ENCODE data around the gene CELF2. TPM values are rescaled to one million over a fixed set of nuclear protein-coding genes. Genes with fewer than 3 reads are reported as not detected.
A peak's percentile ranks its signal among the peaks of the same experiment; 100 is the strongest.

CELF2 gene
- total RNA-seq, 1 donor from 2014 or later: 31.6 TPM

DNA sequence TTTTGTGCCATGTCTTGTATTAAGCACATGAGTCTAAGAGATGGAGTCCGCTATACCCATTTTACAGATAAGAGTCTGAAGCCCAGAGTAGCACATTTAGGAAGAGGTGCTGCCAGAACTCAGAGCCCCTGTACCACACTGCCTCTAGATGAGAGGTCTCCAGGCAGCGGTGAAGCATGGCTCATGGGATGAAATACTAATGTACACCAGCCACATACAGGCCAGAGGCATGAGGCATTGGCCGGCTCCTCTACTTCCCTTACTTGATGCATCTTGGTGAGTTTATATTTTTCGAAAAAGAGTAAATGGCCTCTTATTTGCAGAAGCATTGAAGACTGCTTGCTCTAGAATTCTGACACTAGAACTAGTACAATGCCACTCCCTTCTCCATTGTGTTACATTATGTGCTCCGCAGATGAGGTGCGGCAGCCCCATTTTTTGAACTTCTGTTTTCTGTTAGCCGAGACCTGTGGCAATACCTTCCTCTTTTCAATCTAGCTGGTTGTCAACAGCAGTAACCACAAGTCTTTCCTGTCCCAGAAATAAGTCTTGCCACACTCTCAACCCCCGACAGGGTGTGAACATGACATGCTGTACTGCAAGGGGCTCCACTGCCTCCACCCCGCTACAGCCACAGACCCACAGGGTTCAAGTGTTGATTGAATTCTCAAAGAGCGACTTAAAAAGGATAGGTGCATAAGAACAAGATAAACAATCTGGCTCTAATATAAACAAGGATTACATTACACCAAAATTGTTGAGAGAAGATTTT is 145.3 kb downstream of the CELF2 start:
- Mint-ChIP-seq H3K4me3 (no peak overlapping the region), H3K27me3 (ENCODE audit: insufficient read depth, low read depth) (peaks cover 9% of the 10 kb centered on the region)
- no peak for DNase-seq (ENCODE audit: low spot score)

DNA sequence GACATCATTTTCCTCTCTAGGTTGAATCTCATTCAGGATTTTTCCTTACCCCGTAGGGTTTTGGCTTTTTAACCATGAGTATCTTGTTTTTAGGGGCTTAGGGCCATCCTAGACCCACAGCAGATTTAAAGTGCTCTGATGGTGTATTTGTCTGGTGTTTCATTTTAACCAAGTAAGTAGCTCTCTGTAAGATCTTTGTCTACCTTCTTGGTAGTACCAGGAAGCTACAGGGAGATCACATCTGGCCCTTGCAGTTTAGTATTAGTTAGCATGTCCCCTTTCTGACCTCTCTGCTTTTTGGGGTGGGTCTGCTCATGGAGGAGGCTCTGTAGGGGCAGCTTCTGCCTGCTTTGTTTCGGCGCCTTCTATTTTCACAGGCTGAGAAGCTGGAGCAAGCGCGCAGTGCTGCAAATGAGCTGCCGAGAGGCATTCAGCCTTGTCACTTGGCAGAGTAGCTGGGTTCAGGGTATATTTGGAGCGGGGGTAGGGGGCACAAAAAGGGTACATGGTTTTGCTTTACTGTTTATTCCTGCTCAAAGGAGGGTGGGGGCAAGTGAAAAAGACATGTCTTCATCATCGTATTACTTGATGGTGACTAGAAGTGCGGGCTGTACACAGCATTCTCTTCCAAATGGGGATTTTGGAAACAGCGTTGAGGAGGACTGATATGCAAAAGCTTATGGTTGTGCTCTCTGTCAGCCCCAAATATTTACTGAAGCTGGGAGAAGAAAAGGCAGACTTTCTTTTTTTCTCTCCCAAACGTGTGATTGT is 146.3 kb downstream of the CELF2 start:
- Histone ChIP-seq H4K20me1 (ENCODE audit: low read depth) (peaks cover 4% of the 10 kb centered on the region), H3K4me1 (peaks cover 39% of the 10 kb centered on the region), H3K27me3 (no peaks in the 10 kb centered on the region), H3F3A (ENCODE audit: low read depth) (peaks cover 38% of the 10 kb centered on the region), H3K4me3 (peak overlapping the region; percentile 74), H3K9ac (no peak overlapping the region), H3K36me3 (no peaks in the 10 kb centered on the region), H2AFZ (replicated peaks) (no peak overlapping the region), H3K9me3 (ENCODE audit: low read depth) (no peaks in the 10 kb centered on the region), H3K79me2 (ENCODE audit: low read depth) (peaks cover 32% of the 10 kb centered on the region), H3K27ac (peak overlapping the region; percentile 90), H3K4me2 (peak overlapping the region; percentile 92)
- Mint-ChIP-seq H3K4me1 (peaks cover 29% of the 10 kb centered on the region), H3K4me3 (peak overlapping the region; percentile 95), H3K36me3 (no peaks in the 10 kb centered on the region), H3K9me3 (no peaks in the 10 kb centered on the region), H3K27me3 (ENCODE audit: insufficient read depth, low read depth) (peaks cover 9% of the 10 kb centered on the region), H3K27ac (peak overlapping the region; percentile 80)
- peak; percentile 71 for DNase-seq (ENCODE audit: low spot score)
- TF ChIP-seq, protein P1, sequence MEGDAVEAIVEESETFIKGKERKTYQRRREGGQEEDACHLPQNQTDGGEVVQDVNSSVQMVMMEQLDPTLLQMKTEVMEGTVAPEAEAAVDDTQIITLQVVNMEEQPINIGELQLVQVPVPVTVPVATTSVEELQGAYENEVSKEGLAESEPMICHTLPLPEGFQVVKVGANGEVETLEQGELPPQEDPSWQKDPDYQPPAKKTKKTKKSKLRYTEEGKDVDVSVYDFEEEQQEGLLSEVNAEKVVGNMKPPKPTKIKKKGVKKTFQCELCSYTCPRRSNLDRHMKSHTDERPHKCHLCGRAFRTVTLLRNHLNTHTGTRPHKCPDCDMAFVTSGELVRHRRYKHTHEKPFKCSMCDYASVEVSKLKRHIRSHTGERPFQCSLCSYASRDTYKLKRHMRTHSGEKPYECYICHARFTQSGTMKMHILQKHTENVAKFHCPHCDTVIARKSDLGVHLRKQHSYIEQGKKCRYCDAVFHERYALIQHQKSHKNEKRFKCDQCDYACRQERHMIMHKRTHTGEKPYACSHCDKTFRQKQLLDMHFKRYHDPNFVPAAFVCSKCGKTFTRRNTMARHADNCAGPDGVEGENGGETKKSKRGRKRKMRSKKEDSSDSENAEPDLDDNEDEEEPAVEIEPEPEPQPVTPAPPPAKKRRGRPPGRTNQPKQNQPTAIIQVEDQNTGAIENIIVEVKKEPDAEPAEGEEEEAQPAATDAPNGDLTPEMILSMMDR (IDR thresholded peaks at IDR 0.05): no peak
- TF ChIP-seq EZH2 (IDR thresholded peaks at IDR 0.05) (no peak), EZH2phosphoT487 (IDR thresholded peaks at IDR 0.05) (no peak)

More for the DNA sequence above, 145.3 kb downstream of the CELF2 start:
- Histone ChIP-seq H3F3A (ENCODE audit: low read depth) (peaks cover 38% of the 10 kb centered on the region), H3K27ac (peak overlapping the region; percentile 90), H3K36me3 (no peaks in the 10 kb centered on the region), H3K79me2 (ENCODE audit: low read depth) (peaks cover 23% of the 10 kb centered on the region), H3K27me3 (no peaks in the 10 kb centered on the region), H4K20me1 (ENCODE audit: low read depth) (no peaks in the 10 kb centered on the region), H3K4me1 (peaks cover 39% of the 10 kb centered on the region), H3K4me3 (peak overlapping the region; percentile 74), H3K4me2 (peak overlapping the region; percentile 92), H3K9me3 (ENCODE audit: low read depth) (no peaks in the 10 kb centered on the region), H3K9ac (no peak overlapping the region), H2AFZ (replicated peaks) (no peak overlapping the region)
- Mint-ChIP-seq H3K4me1 (peaks cover 29% of the 10 kb centered on the region), H3K36me3 (no peaks in the 10 kb centered on the region), H3K27ac (no peak overlapping the region), H3K9me3 (no peaks in the 10 kb centered on the region)
- TF ChIP-seq EZH2phosphoT487 (IDR thresholded peaks at IDR 0.05) (no peak), EZH2 (IDR thresholded peaks at IDR 0.05) (no peak)
- TF ChIP-seq, protein P1 (IDR thresholded peaks at IDR 0.05): no peak

DNA sequence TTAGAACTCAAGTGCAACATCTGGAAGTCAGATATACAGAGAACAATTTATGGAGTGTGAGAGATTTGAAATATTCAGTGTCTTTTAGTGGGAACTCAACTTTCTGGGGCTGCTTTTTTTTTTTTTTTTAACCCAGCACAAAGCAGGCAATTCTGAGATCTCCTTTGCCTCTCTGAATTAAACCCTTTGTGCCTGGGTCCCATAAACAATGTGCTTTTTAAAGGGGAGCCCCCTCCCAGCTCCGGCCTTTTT is 146.8 kb downstream of the CELF2 start:
- no peaks in the 10 kb centered on the region for H3K36me3 ChIP-seq
- H2AFZ ChIP-seq (replicated peaks): peak overlapping the region; percentile 17
- DNase-seq (ENCODE audit: low spot score): peak; percentile 87
- peak overlapping the region; percentile 90 for H3K27ac ChIP-seq
- H3K4me1 ChIP-seq: peaks cover 39% of the 10 kb centered on the region
- H3K4me1 Mint-ChIP-seq: peaks cover 29% of the 10 kb centered on the region
- H3F3A ChIP-seq (ENCODE audit: low read depth): peaks cover 38% of the 10 kb centered on the region
- H3K27me3 ChIP-seq: no peaks in the 10 kb centered on the region
- H3K27me3 Mint-ChIP-seq (ENCODE audit: insufficient read depth, low read depth): peaks cover 9% of the 10 kb centered on the region
- peak overlapping the region; percentile 74 for H3K4me3 ChIP-seq
- peak overlapping the region; percentile 95 for H3K4me3 Mint-ChIP-seq
- H3K9me3 ChIP-seq (ENCODE audit: low read depth): no peaks in the 10 kb centered on the region
- peaks cover 37% of the 10 kb centered on the region for H3K79me2 ChIP-seq (ENCODE audit: low read depth)
- no peaks in the 10 kb centered on the region for H3K9me3 Mint-ChIP-seq
- H3K9ac ChIP-seq: no peak overlapping the region
- no peak overlapping the region for H3K27ac Mint-ChIP-seq
- H3K36me3 Mint-ChIP-seq: no peaks in the 10 kb centered on the region
- H3K4me2 ChIP-seq: peak overlapping the region; percentile 92
- H4K20me1 ChIP-seq (ENCODE audit: low read depth): peaks cover 4% of the 10 kb centered on the region
- TF ChIP-seq EZH2 (IDR thresholded peaks at IDR 0.05) (no peak), EZH2phosphoT487 (IDR thresholded peaks at IDR 0.05) (no peak)
- TF ChIP-seq, protein P1 (IDR thresholded peaks at IDR 0.05): no peak
